OCI-LY1 (cell line): ENCODE results near the gene CTNNA2.

Source experiments
- H2AFZ ChIP-seq: fragments of 200-600 bp; sonication (generic), shearing (Covaris generic); 2 replicates; pipeline ENCODE4 v1.6.0; 2014; ENCODE audit warnings: antibody characterized with exemption, mild to moderate bottlenecking, low read length
- H3F3A ChIP-seq: fragments of 200-600 bp; sonication (generic), shearing (Covaris generic); 2 replicates; pipeline ENCODE4 v1.6.0; 2014; ENCODE audit warnings: mild to moderate bottlenecking, antibody characterized with exemption, low read length, moderate library complexity; ENCODE audit not compliant: insufficient read depth
- H3K27ac ChIP-seq: fragments of 200-600 bp; sonication (generic); 2 replicates; pipeline ENCODE4 v1.5.1; 2014; ENCODE audit warnings: low read length, mixed run types, mild to moderate bottlenecking, low read depth; ENCODE audit not compliant: poor library complexity, severe bottlenecking
- H3K27me3 ChIP-seq: fragments of 200-600 bp; sonication (generic); 2 replicates; pipeline ENCODE4 v1.6.0; 2014; ENCODE audit warnings: antibody characterized with exemption, mild to moderate bottlenecking, low read length, moderate library complexity; ENCODE audit not compliant: insufficient read depth
- H3K36me3 ChIP-seq: fragments of 200-600 bp; sonication (generic); 2 replicates; pipeline ENCODE4 v1.6.1; 2014; ENCODE audit warnings: mild to moderate bottlenecking, antibody characterized with exemption, low read length, moderate library complexity, mixed read lengths; ENCODE audit not compliant: insufficient read depth
- H3K4me1 ChIP-seq: fragments of 200-600 bp; sonication (generic); 2 replicates; pipeline ENCODE4 v1.5.1; 2014; ENCODE audit warnings: mild to moderate bottlenecking, low read length, moderate library complexity; ENCODE audit not compliant: insufficient read depth, severe bottlenecking
- H3K4me2 ChIP-seq: fragments of 200-600 bp; sonication (generic), shearing (Covaris generic); 2 replicates; pipeline ENCODE4 v1.6.1; 2014; ENCODE audit warnings: low read length
- H3K4me3 ChIP-seq: fragments of 200-600 bp; sonication (generic); 2 replicates; pipeline ENCODE4 v1.5.1; 2014; ENCODE audit warnings: low read length, low read depth, mild to moderate bottlenecking, mixed read lengths; ENCODE audit not compliant: poor library complexity, severe bottlenecking
- H3K79me2 ChIP-seq: fragments of 200-600 bp; shearing (Covaris generic); 2 replicates; pipeline ENCODE4 v1.6.1; 2016; ENCODE audit warnings: mixed run types, low read length, mixed read lengths; ENCODE audit not compliant: insufficient read depth
- H3K9ac ChIP-seq: fragments of 200-600 bp; sonication (generic), shearing (Covaris generic); 2 replicates; pipeline ENCODE4 v1.6.1; 2014; ENCODE audit warnings: mild to moderate bottlenecking, low read length, mixed read lengths
- H3K9me2 ChIP-seq: fragments of 200-600 bp; sonication (generic), shearing (Covaris generic); 2 replicates; pipeline ENCODE4 v1.6.1; 2014; ENCODE audit warnings: low read depth, mild to moderate bottlenecking, low read length, mixed read lengths
- H3K9me3 ChIP-seq: fragments of 200-600 bp; shearing (Covaris generic); 2 replicates; pipeline ENCODE4 v1.6.1; 2014; ENCODE audit warnings: low read length, mixed read lengths
- H4K20me1 ChIP-seq: fragments of 200-600 bp; sonication (generic), shearing (Covaris generic); 2 replicates; pipeline ENCODE4 v1.6.0; 2016; ENCODE audit warnings: mild to moderate bottlenecking, low read length; ENCODE audit not compliant: insufficient read depth
- CTCF ChIP-seq: fragments of 200-600 bp; sonication (generic), shearing (Covaris generic); IDR thresholded peaks from 2 replicates; pipeline ENCODE4 v1.5.1; 2017; ENCODE audit warnings: mild to moderate bottlenecking, antibody characterized with exemption, low read length, moderate library complexity, mixed read lengths
- EZH2 ChIP-seq: fragments of 200-600 bp; sonication (generic), shearing (Covaris generic); IDR thresholded peaks from 2 replicates; pipeline ENCODE4 v1.8.0; 2017; ENCODE audit warnings: borderline replicate concordance, mixed run types, mild to moderate bottlenecking, antibody characterized with exemption, low read length, moderate library complexity, mixed read lengths

CTNNA2 gene

DNA sequence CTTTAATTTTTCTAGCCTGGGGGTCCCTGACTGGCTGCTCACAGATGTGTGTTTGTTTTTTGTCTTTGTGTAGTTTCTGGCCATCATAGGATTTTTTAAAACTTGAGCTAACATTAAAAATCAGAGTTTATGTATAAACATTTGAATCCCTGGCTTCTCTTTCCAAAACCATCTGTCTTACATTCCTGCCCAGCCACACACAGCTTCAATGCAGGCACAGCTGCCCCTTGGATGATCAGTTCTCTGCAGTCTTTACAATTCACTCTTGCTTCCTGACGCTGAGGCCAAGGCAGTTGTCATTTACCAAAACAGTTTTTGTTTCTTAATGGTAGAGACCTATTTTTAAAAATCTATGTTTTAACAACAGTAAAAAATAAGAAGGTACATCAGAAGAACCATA, 960.9 kb downstream of the CTNNA2 start:
- Histone ChIP-seq H3K9ac (no peak overlapping the region), H3K9me3 (no peaks in the 10 kb centered on the region), H3K4me3 (no peak overlapping the region), H2AFZ (no peak overlapping the region), H3K27ac (no peak overlapping the region), H3K36me3 (no peaks in the 10 kb centered on the region), H3K27me3 (no peaks in the 10 kb centered on the region), H3K79me2 (no peaks in the 10 kb centered on the region), H3F3A (no peaks in the 10 kb centered on the region), H3K4me1 (no peaks in the 10 kb centered on the region), H3K4me2 (no peak overlapping the region), H4K20me1 (no peaks in the 10 kb centered on the region), H3K9me2 (no peaks in the 10 kb centered on the region)
- TF ChIP-seq CTCF: no peak
- TF ChIP-seq EZH2: no peak

DNA sequence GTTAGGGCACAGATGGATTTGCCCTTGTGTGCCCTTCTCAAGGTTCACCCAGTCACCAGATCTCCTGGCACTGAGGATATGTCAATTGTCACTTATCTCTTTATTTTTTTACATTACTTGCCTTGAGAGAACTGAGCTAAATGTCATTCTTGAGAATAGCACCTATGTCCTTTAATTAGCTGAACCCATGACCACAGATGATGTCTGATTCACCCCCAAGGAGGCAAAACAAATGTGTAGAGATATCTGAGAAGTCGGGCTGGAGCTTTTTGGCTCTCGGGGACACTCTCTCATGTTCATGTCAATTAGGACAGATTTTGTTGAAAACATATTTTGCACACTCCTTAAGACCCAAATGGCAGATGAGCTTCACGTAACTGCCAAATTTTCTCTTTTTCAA, 963.1 kb downstream of the CTNNA2 start:
- Histone ChIP-seq H3K4me2 (no peak overlapping the region), H3F3A (no peaks in the 10 kb centered on the region), H3K79me2 (no peaks in the 10 kb centered on the region), H3K4me3 (no peak overlapping the region), H3K9me3 (no peaks in the 10 kb centered on the region), H3K9me2 (no peaks in the 10 kb centered on the region), H3K27me3 (no peaks in the 10 kb centered on the region), H4K20me1 (no peaks in the 10 kb centered on the region), H3K4me1 (no peaks in the 10 kb centered on the region), H3K9ac (no peak overlapping the region), H3K27ac (no peak overlapping the region), H3K36me3 (no peaks in the 10 kb centered on the region), H2AFZ (no peak overlapping the region)
- TF ChIP-seq CTCF (no peak), EZH2 (no peak)

DNA sequence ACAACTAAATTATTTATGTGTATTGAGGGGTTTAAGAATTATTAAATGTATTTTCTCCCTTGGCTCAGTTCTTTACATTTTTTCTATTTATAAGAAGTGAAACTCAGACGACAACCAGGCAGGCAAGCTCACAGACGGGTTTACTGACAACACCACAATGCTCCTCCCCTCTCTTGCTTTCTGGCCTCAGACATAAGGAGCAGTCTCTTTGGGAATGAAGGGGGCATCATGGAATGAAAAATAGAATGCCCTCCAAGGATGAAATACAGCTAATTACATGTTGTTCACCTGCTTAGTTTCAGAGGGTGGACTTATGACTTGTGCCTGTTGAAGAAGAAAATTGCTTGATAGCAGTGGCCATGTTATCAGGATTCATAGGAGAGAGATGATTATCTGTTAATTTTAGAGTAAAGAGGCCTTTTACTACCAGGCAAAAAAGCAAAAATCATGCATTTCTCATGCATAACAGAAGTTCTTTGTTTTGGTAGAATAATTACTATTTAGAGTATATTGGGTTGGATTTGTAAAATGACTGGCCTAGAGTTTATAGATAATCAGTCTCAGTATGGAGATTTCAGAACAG, 963.8 kb downstream of the CTNNA2 start:
- H3K4me1 ChIP-seq: no peaks in the 10 kb centered on the region
- no peaks in the 10 kb centered on the region for H3F3A ChIP-seq
- no peaks in the 10 kb centered on the region for H3K9me3 ChIP-seq
- H3K79me2 ChIP-seq: no peaks in the 10 kb centered on the region
- no peaks in the 10 kb centered on the region for H3K27me3 ChIP-seq
- H3K36me3 ChIP-seq: no peaks in the 10 kb centered on the region
- no peak overlapping the region for H3K4me3 ChIP-seq
- no peak overlapping the region for H3K27ac ChIP-seq
- no peaks in the 10 kb centered on the region for H3K9me2 ChIP-seq
- no peak overlapping the region for H3K9ac ChIP-seq
- TF ChIP-seq CTCF: no peak
- no peak for TF ChIP-seq EZH2
- H2AFZ ChIP-seq: no peak overlapping the region
- H3K4me2 ChIP-seq: no peak overlapping the region
- H4K20me1 ChIP-seq: no peaks in the 10 kb centered on the region
